ENCODE results near the gene DNAH3.

DNA sequence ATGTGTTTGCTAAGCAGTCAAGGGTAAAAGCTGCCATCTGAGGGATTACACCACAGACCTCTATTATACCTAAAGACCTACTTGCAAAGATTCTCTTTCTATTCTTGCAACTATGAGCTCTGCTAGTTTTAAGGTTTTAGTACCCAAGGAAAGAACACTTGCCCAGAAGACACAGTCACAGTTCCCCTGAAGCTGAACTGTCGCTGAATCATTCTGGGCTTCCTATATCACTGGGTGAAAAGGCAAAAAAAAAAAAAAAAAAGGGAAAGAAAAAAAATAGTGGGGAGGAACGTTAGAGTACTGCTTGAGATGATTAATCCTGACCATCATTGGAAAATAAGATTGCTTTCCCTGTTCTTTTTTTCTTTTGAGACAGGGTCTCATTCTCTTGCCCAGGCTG lies 212.2 kb downstream of the DNAH3 start:
- TF ChIP-seq EP300 (IDR thresholded peaks at IDR 0.05): no peak
- TF ChIP-seq POLR2A (IDR thresholded peaks at IDR 0.05; ENCODE audit: low read length): no peak
- TF ChIP-seq RNF2 (IDR thresholded peaks at IDR 0.05; ENCODE audit: borderline replicate concordance, low read depth): no peak
- no peak for TF ChIP-seq MYC (IDR thresholded peaks at IDR 0.05; ENCODE audit: borderline replicate concordance, low read length)
- TF ChIP-seq, protein P1, sequence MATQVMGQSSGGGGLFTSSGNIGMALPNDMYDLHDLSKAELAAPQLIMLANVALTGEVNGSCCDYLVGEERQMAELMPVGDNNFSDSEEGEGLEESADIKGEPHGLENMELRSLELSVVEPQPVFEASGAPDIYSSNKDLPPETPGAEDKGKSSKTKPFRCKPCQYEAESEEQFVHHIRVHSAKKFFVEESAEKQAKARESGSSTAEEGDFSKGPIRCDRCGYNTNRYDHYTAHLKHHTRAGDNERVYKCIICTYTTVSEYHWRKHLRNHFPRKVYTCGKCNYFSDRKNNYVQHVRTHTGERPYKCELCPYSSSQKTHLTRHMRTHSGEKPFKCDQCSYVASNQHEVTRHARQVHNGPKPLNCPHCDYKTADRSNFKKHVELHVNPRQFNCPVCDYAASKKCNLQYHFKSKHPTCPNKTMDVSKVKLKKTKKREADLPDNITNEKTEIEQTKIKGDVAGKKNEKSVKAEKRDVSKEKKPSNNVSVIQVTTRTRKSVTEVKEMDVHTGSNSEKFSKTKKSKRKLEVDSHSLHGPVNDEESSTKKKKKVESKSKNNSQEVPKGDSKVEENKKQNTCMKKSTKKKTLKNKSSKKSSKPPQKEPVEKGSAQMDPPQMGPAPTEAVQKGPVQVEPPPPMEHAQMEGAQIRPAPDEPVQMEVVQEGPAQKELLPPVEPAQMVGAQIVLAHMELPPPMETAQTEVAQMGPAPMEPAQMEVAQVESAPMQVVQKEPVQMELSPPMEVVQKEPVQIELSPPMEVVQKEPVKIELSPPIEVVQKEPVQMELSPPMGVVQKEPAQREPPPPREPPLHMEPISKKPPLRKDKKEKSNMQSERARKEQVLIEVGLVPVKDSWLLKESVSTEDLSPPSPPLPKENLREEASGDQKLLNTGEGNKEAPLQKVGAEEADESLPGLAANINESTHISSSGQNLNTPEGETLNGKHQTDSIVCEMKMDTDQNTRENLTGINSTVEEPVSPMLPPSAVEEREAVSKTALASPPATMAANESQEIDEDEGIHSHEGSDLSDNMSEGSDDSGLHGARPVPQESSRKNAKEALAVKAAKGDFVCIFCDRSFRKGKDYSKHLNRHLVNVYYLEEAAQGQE (IDR thresholded peaks at IDR 0.05): no peak
- TF ChIP-seq ESRRA (IDR thresholded peaks at IDR 0.05; ENCODE audit: borderline replicate concordance, low read length): no peak
- TF ChIP-seq, protein P2, sequence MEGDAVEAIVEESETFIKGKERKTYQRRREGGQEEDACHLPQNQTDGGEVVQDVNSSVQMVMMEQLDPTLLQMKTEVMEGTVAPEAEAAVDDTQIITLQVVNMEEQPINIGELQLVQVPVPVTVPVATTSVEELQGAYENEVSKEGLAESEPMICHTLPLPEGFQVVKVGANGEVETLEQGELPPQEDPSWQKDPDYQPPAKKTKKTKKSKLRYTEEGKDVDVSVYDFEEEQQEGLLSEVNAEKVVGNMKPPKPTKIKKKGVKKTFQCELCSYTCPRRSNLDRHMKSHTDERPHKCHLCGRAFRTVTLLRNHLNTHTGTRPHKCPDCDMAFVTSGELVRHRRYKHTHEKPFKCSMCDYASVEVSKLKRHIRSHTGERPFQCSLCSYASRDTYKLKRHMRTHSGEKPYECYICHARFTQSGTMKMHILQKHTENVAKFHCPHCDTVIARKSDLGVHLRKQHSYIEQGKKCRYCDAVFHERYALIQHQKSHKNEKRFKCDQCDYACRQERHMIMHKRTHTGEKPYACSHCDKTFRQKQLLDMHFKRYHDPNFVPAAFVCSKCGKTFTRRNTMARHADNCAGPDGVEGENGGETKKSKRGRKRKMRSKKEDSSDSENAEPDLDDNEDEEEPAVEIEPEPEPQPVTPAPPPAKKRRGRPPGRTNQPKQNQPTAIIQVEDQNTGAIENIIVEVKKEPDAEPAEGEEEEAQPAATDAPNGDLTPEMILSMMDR (IDR thresholded peaks at IDR 0.05): no peak
- TF ChIP-seq CEBPB (IDR thresholded peaks at IDR 0.05): no peak
- TF ChIP-seq SMC3 (IDR thresholded peaks at IDR 0.05): no peak
- no peak for TF ChIP-seq CBX8 (IDR thresholded peaks at IDR 0.05)
- no peak for TF ChIP-seq KDM5A (IDR thresholded peaks at IDR 0.05)
